HEK293 (cell line): ENCODE measurements around the gene ZNF681.

Experiments
- BCL11B ChIP-seq: fragments of 450-650 bp; formaldehyde crosslinking; IDR thresholded peaks from 2 replicates; pipeline ENCODE4 v1.5.1; 2016; ENCODE audit warnings: low read depth, missing biosample characterization, missing genetic modification characterization
- ZNF23 ChIP-seq: fragments of 450-650 bp; formaldehyde crosslinking; IDR thresholded peaks from 2 replicates; pipeline ENCODE4 v1.5.1; 2016; ENCODE audit warnings: missing biosample characterization, missing genetic modification characterization, borderline replicate concordance
- TF ChIP-seq, protein P1 (sequence below): fragments of 450-650 bp; formaldehyde crosslinking; IDR thresholded peaks from 2 replicates; pipeline ENCODE4 v1.5.1; 2016; ENCODE audit warnings: missing biosample characterization, missing genetic modification characterization

DNA sequence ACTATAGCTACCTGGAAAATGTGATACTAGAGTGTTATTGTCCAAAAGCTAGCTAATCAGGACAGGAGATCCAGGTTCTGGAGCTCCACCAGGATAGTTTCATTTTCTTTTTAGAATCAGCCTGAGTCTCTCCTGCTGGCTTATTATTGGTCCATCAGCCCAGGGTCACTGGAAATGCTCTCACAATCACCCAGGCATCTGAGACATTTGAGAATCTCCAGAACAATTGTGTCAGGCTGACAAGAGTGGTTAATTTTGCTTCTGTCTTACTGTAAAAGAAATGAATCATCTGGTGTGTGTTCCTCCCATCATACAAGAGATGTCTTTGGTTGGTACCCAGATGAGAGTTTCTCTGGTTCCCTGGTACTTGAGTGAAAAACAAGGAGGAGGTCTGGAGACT is 43.6 kb upstream of the ZNF681 start:
- no peak for TF ChIP-seq BCL11B (tag by site-specific recombination)
- TF ChIP-seq ZNF23 (tag by site-specific recombination) = no peak
- TF ChIP-seq, protein P1, sequence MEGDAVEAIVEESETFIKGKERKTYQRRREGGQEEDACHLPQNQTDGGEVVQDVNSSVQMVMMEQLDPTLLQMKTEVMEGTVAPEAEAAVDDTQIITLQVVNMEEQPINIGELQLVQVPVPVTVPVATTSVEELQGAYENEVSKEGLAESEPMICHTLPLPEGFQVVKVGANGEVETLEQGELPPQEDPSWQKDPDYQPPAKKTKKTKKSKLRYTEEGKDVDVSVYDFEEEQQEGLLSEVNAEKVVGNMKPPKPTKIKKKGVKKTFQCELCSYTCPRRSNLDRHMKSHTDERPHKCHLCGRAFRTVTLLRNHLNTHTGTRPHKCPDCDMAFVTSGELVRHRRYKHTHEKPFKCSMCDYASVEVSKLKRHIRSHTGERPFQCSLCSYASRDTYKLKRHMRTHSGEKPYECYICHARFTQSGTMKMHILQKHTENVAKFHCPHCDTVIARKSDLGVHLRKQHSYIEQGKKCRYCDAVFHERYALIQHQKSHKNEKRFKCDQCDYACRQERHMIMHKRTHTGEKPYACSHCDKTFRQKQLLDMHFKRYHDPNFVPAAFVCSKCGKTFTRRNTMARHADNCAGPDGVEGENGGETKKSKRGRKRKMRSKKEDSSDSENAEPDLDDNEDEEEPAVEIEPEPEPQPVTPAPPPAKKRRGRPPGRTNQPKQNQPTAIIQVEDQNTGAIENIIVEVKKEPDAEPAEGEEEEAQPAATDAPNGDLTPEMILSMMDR (tag by site-specific recombination) = no peak
